ENCODE data around the gene GINS1. TPM values are rescaled to one million over a fixed set of nuclear protein-coding genes. Genes with fewer than 3 reads are reported as not detected.
A peak's percentile ranks its signal among the peaks of the same experiment; 100 is the strongest.

The GINS1 gene
- total RNA-seq, 1 experiment from 2014 or later, result 74.3 TPM

GRCh38 chr20:25376236-25376635 is 31.2 kb upstream of the GINS1 start:
- H3K4ac ChIP-seq (ENCODE audit: low read depth, low read length), result no peak overlapping the region
- no peak overlapping the region for H2AFZ ChIP-seq (ENCODE audit: low read length)
- H2BK20ac ChIP-seq (ENCODE audit: low read depth, low read length, poor library complexity, severe bottlenecking), result no peak overlapping the region
- no peak overlapping the region for H3T11ph ChIP-seq (ENCODE audit: low read length)
- no peak overlapping the region for H2BK120ac ChIP-seq (ENCODE audit: low read depth, low read length, poor library complexity, severe bottlenecking)
- peaks cover 0 to 4% of the 10 kb centered on the region in 2 experiments; a peak in 4 of 5 replicates for H3K9me3 Mint-ChIP-seq
- H3K9me3 ChIP-seq (ENCODE audit: control insufficient read depth, low read depth, low read length), result no peaks in the 10 kb centered on the region
- no peaks in the 10 kb centered on the region for H3K23me2 ChIP-seq (ENCODE audit: insufficient read length, low read depth, low read length, poor library complexity, severe bottlenecking)
- peaks cover 19% of the 10 kb centered on the region; the same call in 1 of the 2 replicates for H3K79me2 ChIP-seq (ENCODE audit: insufficient read depth, low read length)
- TF ChIP-seq CTCF (conservative IDR thresholded peaks at IDR 0.05), result no peak
- peaks cover 10% of the 10 kb centered on the region for H3K79me1 ChIP-seq (ENCODE audit: insufficient read depth, low read depth, low read length, poor library complexity, severe bottlenecking)
- H3K27me3 ChIP-seq (ENCODE audit: insufficient read depth, low read length), result no peaks in the 10 kb centered on the region
- no peak overlapping the region for H3K56ac ChIP-seq (ENCODE audit: insufficient read length, low read depth, low read length)
- no peak overlapping the region for H2BK15ac ChIP-seq (ENCODE audit: low read depth, low read length)
- no peaks in the 10 kb centered on the region for H3K27me3 Mint-ChIP-seq (ENCODE audit: low read depth)
- H4K91ac ChIP-seq (ENCODE audit: insufficient read length, low read depth, low read length), result no peak overlapping the region
- H2BK5ac ChIP-seq (ENCODE audit: insufficient read length, low read length), result no peak overlapping the region
- H3K14ac ChIP-seq (ENCODE audit: insufficient read depth, low read length), result no peak overlapping the region
- H3K4me1 ChIP-seq (ENCODE audit: insufficient read depth, low read length), result no peaks in the 10 kb centered on the region
- no peak overlapping the region for H3K23ac ChIP-seq (ENCODE audit: insufficient read length, low read depth, low read length)
- peak overlapping the region in 1 of 3 experiments; percentile 77; a peak in 1 of 7 replicates for H3K27ac Mint-ChIP-seq
- H4K20me1 ChIP-seq (ENCODE audit: control insufficient read depth, insufficient read depth, insufficient read length), result no peaks in the 10 kb centered on the region
- H3K4me3 Mint-ChIP-seq, result no peak overlapping the region
- no CpG with 5 or more reads among the region's 4 CpGs for WGBS (ENCODE audit: extremely low coverage, insufficient read length, low lambda C conversion rate)
- peaks cover 23 to 53% (median 30%) of the 10 kb centered on the region in 3 experiments for H3K36me3 Mint-ChIP-seq (ENCODE audit: insufficient read depth in 1 of 3, low read depth in 3 of 3)
- DNase-seq, result no peak
- no peak overlapping the region for H2BK12ac ChIP-seq (ENCODE audit: insufficient read length, low read depth, low read length)
- peaks cover 0 to 7% of the 10 kb centered on the region in 2 experiments; a peak in 1 of 4 replicates for H3K4me1 Mint-ChIP-seq
- no peak overlapping the region for H4K8ac ChIP-seq (replicated peaks; ENCODE audit: insufficient read length, low read depth, low read length)
- H3K9ac ChIP-seq (ENCODE audit: extremely low read depth, insufficient read length, low read length), result no peak overlapping the region
- no peak overlapping the region for H3K27ac ChIP-seq (ENCODE audit: insufficient read length, low read depth, low read length)
- H2AK5ac ChIP-seq (ENCODE audit: insufficient read length, low read length), result no peak overlapping the region
- H3K4me2 ChIP-seq (ENCODE audit: insufficient read depth, insufficient read length, low read length), result no peak overlapping the region
- H4K5ac ChIP-seq (ENCODE audit: insufficient read length, low read depth, low read length), result no peak overlapping the region
- H3K18ac ChIP-seq (ENCODE audit: insufficient read length, low read depth, low read length), result no peak overlapping the region
